ENCODE measurements around the gene LSM10.
A peak's percentile ranks its signal among the peaks of the same experiment; 100 is the strongest.

The LSM10 gene

DNA sequence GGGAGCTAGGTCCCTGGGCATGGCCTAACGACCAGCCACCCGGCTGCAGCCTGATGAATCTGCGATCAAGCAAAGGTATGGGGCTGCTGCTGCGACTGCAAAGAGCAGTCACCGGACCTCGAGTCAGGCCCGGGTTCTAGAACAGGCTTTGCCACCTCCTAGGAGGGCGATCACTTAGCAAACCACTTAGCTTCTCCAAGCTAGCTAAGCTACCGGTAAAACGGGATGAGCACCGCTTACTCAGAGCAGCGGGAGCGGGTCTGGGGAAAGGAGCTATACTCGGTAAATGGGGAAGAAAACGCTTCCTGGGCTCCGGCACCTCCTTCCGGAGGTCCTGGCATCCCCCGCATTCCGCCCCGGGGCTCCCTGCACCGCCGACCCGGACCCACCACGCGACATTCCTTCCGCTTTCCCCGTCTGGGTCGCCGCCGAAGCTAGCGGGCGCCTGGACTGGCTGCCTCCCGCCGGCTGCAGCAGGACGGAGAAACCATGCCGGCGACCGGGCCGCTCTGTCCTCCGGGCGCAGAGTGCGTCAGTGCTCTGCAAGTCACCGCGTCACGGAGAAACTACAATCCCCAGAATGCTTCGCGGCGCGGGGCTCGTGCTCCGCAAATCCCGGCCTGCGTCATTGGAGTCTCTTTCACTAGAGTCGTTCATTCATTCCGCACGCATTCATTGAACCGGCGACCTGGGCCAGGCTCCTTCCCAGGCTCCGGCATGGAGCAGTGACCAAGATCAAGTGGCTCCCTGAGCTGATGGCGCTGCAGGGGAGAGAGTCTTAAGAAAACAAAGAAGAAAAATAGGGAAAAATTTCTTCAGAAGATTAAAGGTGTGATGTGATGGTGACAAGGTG is at the start of gene LSM10:
TSS of gene LSM10 (minus strand) at position 531 of the 853 bp plus-strand sequence. CDS start 3,779 bp downstream, outside the sequence.
- DNase-seq, result peak; percentile 94 to 99

DNA sequence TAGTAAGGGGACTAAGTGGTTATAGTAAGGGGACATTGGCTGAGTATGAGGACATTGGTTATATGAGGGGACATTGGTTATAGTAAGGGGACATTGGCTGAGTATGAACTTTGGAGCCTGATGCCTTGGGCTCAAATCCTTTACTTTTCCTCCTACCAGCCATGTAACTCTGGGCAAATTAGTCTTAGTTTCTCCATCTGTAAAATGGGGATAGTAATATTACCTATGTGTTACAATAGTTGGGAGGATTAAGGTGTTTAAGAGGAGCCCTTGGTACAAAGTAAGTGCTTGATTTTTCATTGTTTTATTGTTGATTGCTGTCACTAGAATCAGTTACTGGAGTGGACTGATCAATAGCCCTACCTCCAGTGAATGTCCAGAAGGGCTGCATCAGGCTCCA is 49.7 kb upstream of the LSM10 start:
- no peak for DNase-seq

GRCh38 chr1:36446746-36447145 is 49.0 kb upstream of the LSM10 start:
- no peak for DNase-seq

- DNase-seq, result peak; percentile 37 to 84
These were observed 48.6 kb upstream of the LSM10 start for GRCh38 chr1:36446271-36446670.

DNA sequence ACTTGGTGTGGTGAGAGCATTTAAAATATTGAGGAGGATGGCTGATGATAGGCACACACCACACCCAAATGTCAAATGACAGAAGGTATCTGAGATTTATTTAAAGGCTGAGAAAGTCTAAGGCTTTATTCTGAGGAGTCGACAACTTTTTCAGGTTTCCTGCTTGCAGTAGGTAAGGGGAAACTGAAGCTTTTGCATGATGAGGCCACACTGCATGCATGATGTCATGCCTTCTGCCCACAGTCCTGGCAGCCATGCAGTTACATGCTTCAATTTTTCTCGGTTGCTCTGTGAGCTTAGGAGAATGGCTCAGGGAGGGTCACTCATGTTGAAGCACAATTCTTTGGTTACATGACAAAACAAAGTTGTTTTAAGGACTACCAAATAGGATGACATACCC is 45.6 kb upstream of the LSM10 start:
- DNase-seq, result no peak

DNA sequence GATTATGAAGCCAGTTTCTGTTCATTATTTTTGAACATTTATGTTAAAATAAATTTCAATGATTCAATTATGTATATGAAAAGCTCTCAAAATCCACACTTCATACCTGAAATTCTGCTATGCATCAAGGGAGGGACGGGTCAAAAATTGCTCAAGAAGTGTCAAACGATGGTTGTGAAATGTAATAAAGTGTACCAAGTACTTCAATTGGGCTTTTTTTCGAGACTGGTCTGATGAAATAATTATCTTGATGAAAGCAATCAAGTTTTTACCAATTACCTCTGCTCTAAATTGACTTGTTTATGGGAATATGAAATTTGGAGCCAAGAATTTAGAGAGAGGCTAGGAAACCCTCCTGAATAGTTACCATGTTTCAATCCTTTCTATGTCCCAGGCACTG is 44.6 kb upstream of the LSM10 start:
- no peak for DNase-seq

DNA sequence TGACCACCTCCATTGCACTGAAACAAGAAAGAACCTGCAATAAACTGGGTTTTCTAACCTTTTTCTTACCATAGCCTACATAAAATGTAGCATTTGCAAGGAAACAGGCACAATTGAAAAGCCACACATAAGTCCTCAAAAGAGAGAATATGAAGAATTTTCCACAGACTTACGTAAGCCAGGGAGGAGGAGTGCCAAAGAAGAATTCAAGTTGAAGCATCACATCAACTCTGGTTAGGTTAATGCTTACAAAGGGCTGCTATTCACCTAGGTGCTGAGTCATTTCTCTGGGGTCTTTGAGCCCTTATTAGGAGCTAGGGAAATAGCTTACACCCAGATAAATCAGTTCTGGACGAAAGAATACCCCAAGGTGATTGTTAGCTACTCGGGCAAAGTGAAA is 42.9 kb upstream of the LSM10 start:
- no peak for DNase-seq

DNA sequence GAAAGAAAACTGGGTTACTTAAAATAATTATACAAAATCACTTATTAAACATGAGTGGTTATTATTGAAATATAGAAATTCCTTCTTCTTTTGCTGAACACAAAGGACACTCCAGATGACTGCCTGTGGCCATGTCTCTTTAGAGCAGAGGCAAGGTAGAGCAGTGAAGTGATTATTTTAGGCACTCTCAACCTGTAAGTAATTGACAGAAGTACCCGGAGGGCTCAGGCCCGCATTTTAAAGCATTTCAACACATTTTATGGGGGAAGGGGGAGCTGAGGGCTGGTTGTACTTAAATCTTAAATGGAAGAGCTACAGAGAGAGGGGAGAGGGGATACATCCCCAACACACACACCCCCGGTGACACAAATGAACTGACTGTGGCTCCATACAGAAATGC is 42.3 kb upstream of the LSM10 start:
- no peak for DNase-seq

DNA sequence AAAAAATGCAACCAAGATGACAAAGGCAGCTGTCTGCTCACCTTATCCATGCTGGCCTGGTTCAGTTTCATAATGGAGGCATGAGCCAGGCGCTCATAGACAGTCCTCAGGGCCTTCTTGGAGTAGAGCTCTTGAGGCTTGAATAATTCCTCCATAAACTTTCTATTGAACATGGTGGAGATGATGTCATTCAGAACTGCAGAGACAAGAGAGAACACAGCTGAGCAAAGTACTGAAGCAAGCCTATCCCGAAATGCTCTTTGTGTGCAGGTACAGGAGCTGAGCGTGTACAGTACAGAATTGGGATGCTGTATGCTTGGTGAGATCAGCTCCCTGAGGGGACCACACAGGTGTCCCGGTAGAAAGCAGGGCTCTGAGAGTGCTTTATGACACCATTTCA is 41.0 kb upstream of the LSM10 start:
- no peak for DNase-seq

- no peak for DNase-seq
These were observed 39.1 kb upstream of the LSM10 start for GRCh38 chr1:36436821-36437220.

- DNase-seq, result no peak
These were observed 35.4 kb upstream of the LSM10 start for GRCh38 chr1:36433102-36433501.

GRCh38 chr1:36432616-36433015 is 34.9 kb upstream of the LSM10 start:
- DNase-seq, result no peak

DNA sequence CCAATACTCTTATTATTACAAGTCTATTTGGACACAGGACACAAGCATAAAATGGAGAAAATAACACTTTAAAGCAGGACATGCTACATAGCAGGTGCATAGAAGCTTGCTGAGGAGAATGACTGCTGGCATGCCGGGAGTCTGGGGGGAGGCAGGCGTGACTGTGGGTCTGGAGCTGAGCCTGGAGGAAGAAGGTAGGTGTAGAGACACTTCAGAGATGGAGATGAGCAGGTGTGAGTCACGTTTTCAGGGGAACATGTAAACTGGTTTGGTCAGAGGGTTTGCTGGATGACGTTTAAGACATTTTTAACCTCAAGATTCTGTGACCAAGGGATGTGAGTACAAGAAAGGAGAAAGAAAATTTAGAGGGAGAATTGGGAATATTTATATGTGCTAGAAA is 28.1 kb upstream of the LSM10 start:
- no peak for DNase-seq

GRCh38 chr1:36421649-36422048 is 23.9 kb upstream of the LSM10 start:
- DNase-seq, result no peak

GRCh38 chr1:36420836-36421317 is 23.2 kb upstream of the LSM10 start:
- peak; percentile 60 to 94 for DNase-seq

DNA sequence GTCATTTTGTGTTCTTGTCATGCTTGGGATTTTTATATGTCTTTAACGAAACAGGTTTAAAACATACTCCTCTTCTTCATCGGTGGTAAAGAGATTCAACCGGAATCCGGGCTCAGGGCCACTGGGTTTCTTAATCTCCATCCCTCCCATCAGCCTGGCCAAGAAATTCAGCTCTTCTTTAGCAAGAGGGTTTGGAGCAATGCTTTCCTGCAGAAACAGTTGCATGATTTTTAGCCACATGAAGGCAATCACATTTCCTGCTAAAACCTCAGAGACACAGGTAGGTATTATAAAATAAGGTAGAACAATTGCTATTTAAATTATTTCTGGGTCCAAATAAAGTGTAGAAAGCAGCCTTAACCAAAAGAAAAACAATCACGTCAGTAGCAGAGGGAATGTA is 22.7 kb upstream of the LSM10 start:
- no peak for DNase-seq

DNA sequence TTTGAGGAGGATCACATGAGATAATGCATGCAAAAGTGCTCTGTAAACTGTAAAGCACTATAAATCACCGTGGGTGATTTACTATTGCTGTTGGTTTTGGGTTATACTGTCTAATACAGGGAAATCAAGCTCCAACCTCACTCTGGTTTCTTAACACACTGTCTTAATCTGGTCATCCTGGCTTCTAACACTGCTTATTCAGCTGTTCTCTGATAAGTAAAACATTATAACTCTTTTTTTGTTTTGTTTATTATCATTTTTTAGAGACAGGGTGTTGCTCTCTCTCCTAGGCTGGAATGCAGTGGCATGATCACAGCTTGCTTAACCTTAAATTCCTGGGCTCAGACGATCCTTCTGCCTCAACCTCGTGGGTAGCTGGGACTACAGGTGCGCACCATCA is 21.9 kb upstream of the LSM10 start:
- no peak for DNase-seq

- DNase-seq, result no peak
These were observed 21.4 kb upstream of the LSM10 start for GRCh38 chr1:36419140-36419539.

GRCh38 chr1:36417931-36418330 is 20.2 kb upstream of the LSM10 start:
- DNase-seq, result no peak

DNA sequence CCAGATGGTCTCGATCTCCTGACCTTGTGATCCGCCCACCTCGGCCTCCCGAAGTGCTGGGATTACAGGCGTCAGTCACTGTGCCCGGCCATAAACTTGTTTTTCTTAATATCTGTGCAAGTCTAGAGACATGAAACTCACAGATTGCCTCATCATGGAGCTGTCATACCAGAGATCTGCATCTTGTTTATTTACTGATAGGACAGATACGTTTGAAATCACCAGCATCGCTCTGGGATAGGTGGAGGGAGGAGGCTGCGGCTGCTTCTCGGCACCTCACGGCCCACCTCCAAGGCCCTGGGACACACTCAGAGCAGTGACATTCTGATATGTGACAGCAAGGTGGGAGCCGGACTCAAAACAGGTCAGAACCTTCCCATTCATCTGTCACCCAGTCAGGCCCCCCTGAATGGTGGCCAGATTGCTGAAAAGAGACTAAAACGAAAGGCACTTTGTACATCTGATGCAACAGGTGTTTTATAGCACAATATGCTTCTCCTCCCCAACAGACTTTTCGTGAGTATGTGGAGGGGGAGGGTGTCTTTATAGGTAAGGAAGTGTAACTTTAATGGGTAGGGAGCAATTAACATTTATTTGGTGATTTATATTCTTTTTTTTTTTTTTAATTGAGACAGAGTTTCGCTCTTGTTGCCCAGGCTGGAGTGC is 18.1 kb upstream of the LSM10 start:
- no peak for DNase-seq

GRCh38 chr1:36414384-36414783 is 16.7 kb upstream of the LSM10 start:
- no peak for DNase-seq

GRCh38 chr1:36411674-36412648 is 14.3 kb upstream of the LSM10 start:
- DNase-seq, result peak; percentile 46 to 72

DNA sequence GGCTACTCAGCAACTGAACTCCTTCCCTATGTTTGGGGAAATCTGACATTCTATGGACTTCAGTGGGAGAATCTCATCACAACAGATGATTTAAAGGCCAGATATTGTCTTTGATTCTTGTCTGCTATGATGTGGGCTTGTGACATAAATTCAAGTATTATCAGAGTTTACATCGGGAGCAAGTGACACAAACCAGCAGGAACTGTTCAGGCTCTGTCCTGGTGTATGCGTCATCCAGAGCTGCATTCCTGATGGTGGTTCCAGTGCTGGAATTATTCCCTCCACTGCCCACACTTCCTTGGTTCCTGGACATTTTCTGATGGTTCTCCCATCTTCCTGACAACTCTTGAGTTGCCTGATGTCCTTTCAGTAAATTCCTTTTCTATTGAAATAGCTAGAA is 10.8 kb upstream of the LSM10 start:
- no peak for DNase-seq

All from NCI-H526 (cell line).